HG02763 (cell line): Measurements from ENCODE around the gene GAS7.
"Not testable (repeated sequence)": the region's sequence is repeated elsewhere in the genome, so short reads cannot be mapped to it uniquely, and the experiment has no call there.

Experiments used
- ATAC-seq: cut with Tn5 transposase; IDR thresholded peaks from one replicate; pipeline ENCODE4 v1.9.1; 2021; ENCODE audit warnings: mild to moderate bottlenecking, moderate library complexity; ENCODE audit not compliant: unreplicated experiment

Gene GAS7

GRCh38 chr17:10077561-10078299 lies 120.7 kb downstream of the GAS7 start:
- no peak for ATAC-seq

GRCh38 chr17:10075919-10076318 lies 122.5 kb downstream of the GAS7 start:
- no peak for ATAC-seq

- ATAC-seq = no peak
Observed at GRCh38 chr17:10073941-10074340, 124.5 kb downstream of the GAS7 start.

- ATAC-seq = no peak
Observed at GRCh38 chr17:10072556-10073425, 125.6 kb downstream of the GAS7 start.

- ATAC-seq = no peak
Observed at GRCh38 chr17:10072086-10072485, 126.3 kb downstream of the GAS7 start.

- no peak for ATAC-seq
Observed at GRCh38 chr17:10071141-10071540, 127.3 kb downstream of the GAS7 start.

GRCh38 chr17:10070690-10071089 lies 127.7 kb downstream of the GAS7 start:
- ATAC-seq = no peak

GRCh38 chr17:10069301-10069700 lies 129.1 kb downstream of the GAS7 start:
- ATAC-seq = no peak

GRCh38 chr17:10067446-10068143 lies 130.8 kb downstream of the GAS7 start:
- ATAC-seq = no peak

- ATAC-seq = no peak
Observed at GRCh38 chr17:10064536-10064935, 133.9 kb downstream of the GAS7 start.

GRCh38 chr17:10063730-10064241 lies 134.6 kb downstream of the GAS7 start:
- no peak for ATAC-seq

GRCh38 chr17:10062691-10063385 lies 135.6 kb downstream of the GAS7 start:
- no peak for ATAC-seq

- ATAC-seq = no peak
Observed at GRCh38 chr17:10061111-10061845, 137.1 kb downstream of the GAS7 start.

- ATAC-seq = no peak
Observed at GRCh38 chr17:10060526-10060925, 137.9 kb downstream of the GAS7 start.

- peak; percentile 82 for ATAC-seq
Observed at GRCh38 chr17:10059684-10060211, 138.7 kb downstream of the GAS7 start.

- ATAC-seq = no peak
Observed at GRCh38 chr17:10058921-10059683, 139.3 kb downstream of the GAS7 start.

GRCh38 chr17:10057466-10057865 lies 140.9 kb downstream of the GAS7 start:
- not testable (repeated sequence) for ATAC-seq

- no peak for ATAC-seq
Observed at GRCh38 chr17:10055262-10055975, 143.0 kb downstream of the GAS7 start.
